ENCODE measurements around the gene ARVCF. TPM values are rescaled to one million over a fixed set of nuclear protein-coding genes. Genes with fewer than 3 reads are reported as not detected.

The ARVCF gene
- total and polyA plus RNA-seq, 2 of the 8 experiments (the other 6 are each of a cell fraction or from before 2014, with no cell fraction given) = 31.0 to 43.2 TPM

DNA sequence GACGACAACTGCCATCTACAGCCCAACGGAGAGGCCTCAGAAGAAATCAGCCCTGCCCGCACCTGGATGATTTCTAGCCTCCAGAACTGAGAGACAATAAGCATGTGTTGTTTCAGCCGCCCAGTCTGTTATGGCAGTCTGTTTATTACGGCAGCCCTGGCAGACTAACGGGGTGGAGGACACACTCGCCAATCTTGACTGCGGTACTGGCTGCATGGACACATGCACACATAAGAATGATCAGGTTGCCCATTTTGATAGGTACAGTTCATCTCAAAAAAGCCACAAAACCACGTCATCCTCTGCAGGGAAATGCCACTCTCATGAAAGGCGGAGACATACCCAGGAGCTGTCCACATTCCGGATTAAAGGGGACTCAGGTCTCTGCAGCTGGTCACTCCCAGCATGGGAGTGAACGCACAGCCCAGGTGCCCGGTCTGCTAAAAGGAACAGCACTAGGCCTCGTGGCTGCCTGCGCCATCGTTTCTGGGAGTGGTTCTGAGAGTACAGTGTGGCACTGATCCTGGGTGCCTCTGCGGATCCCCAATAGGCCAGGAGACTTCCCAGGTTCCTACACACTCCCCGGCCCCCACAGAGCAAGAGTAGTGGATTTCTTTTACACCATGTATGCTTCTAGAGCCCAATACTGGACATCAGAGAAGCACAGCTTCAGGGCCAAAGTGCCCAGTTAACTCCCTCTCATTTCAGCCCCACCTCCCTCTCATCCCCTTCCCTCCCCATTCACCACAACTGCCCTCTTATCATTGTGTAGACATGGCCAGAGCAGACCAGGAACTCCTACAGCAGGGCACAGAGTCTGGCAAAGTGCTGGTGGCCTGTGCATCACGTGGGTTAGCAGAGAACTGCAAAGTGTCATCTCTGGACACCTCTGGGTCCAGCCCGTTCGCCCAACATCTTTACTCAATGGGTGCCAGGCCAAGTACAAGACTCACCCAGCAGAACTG, 86.8 kb downstream of the ARVCF start:
- Histone ChIP-seq H3K18ac (ENCODE audit: extremely low read depth, low read length) (no peak overlapping the region), H3K79me2 (ENCODE audit: control insufficient read depth in 1 of 2, insufficient read depth in 2 of 2, low read length in 2 of 2) (no peaks in the 10 kb centered on the region), H2BK120ac (replicated peaks; ENCODE audit: low read depth, low read length) (no peak overlapping the region), H3K27ac (ENCODE audit: low read depth, low read length) (no peak overlapping the region), H4K8ac (ENCODE audit: extremely low read depth, insufficient read depth, low read length) (no peak overlapping the region; the same call in 1 of the 2 replicates), H3K4ac (replicated peaks; ENCODE audit: insufficient read length, low read depth, low read length) (no peak overlapping the region), H2BK5ac (ENCODE audit: low read depth, low read length) (no peak overlapping the region), H4K20me1 (replicated peaks in 1 of 2; ENCODE audit: control insufficient read depth in 1 of 2, insufficient read depth in 2 of 2, low read length in 2 of 2) (peaks cover 0 to 1% of the 10 kb centered on the region in 2 experiments), H2BK20ac (ENCODE audit: low read length) (no peak overlapping the region), H4K91ac (replicated peaks; ENCODE audit: insufficient read length, low read length) (no peak overlapping the region), H3K14ac (ENCODE audit: insufficient read length) (no peak overlapping the region), H3K4me3 (ENCODE audit: extremely low read depth in 1 of 4, insufficient read depth in 2 of 4, low read depth in 3 of 4, low read length in 4 of 4) (no peak overlapping the region), H3K9me3 (ENCODE audit: insufficient read depth in 2 of 2, low read depth in 1 of 2, low read length in 1 of 2) (no peaks in the 10 kb centered on the region), H2AK5ac (ENCODE audit: low read depth, low read length) (no peak overlapping the region), H3K36me3 (ENCODE audit: control insufficient read depth in 2 of 4, insufficient read depth in 4 of 4, low read length in 3 of 4) (no peaks in the 10 kb centered on the region), H3K4me2 (ENCODE audit: insufficient read depth in 1 of 2, low read depth in 2 of 2, low read length in 2 of 2) (no peak overlapping the region), H3K9ac (replicated peaks in 1 of 4; ENCODE audit: extremely low read depth in 1 of 4, low read depth in 3 of 4, low read length in 3 of 4) (no peak overlapping the region), H4K5ac (ENCODE audit: insufficient read length, low read depth, low read length) (no peak overlapping the region), H3K79me1 (ENCODE audit: low read depth, low read length) (no peaks in the 10 kb centered on the region), H2BK12ac (ENCODE audit: low read depth, low read length) (no peak overlapping the region), H3K27me3 (replicated peaks in 1 of 4; ENCODE audit: control insufficient read depth in 3 of 4, extremely low read depth in 1 of 4, insufficient read depth in 3 of 4, low read length in 3 of 4) (no peaks in the 10 kb centered on the region), H3K23ac (ENCODE audit: insufficient read length) (no peak overlapping the region), H3K56ac (replicated peaks; ENCODE audit: insufficient read length, low read depth, low read length) (no peak overlapping the region), H3K4me1 (replicated peaks in 1 of 4; ENCODE audit: control insufficient read depth in 3 of 4, insufficient read depth in 4 of 4, low read length in 3 of 4) (no peaks in the 10 kb centered on the region), H3K23me2 (ENCODE audit: low read depth, low read length) (no peaks in the 10 kb centered on the region), H2AFZ (ENCODE audit: low read length) (no peak overlapping the region), H2BK15ac (ENCODE audit: low read length) (no peak overlapping the region)
- DNase-seq (ENCODE audit: low read depth in 1 of 2, low spot score in 2 of 2) = no peak
- FAIRE-seq = no peak
- ChIA-PET POLR2A (ENCODE audit: partially characterized antibody) (no interaction called here), CTCF (ENCODE audit: partially characterized antibody) (interaction anchor here (0.8 to 1.5 kb wide), 2 partner anchors 13 to 199 kb away, joined by 3 to 4 read pairs; no protein-coding TSS in a partner anchor)
- TF ChIP-seq RNF2 (IDR thresholded peaks at IDR 0.05; ENCODE audit: borderline replicate concordance, low read depth, low read length, missing control alignments, poor library complexity, severe bottlenecking) (no peak), POLR2A (IDR thresholded peaks at IDR 0.05; ENCODE audit: control extremely low read depth in 1 of 2, low read depth in 2 of 2, low read length in 2 of 2) (no peak)
- 87% methylated on average over 21 of the region's 21 CpGs; no CpG with 5 or more reads in 1 of the 2 experiments for WGBS, 2 experiments (ENCODE audit: extremely low coverage in 1 of 2, insufficient coverage in 1 of 2, insufficient read length in 1 of 2, insufficient replicate concordance in 2 of 2, low coverage in 1 of 2, low lambda C conversion rate in 2 of 2, missing lambda C conversion rate in 1 of 2)
